IPS-11a (cell line): ENCODE results near the gene SDF2L1.
"Not testable (repeated sequence)": the region's sequence is repeated elsewhere in the genome, so short reads cannot be mapped to it uniquely, and the experiment has no call there.

ENCODE experiments used
- H3K4me3 ChIP-seq: one replicate; pipeline ENCODE4 v1.5.1; 2013; ENCODE audit warnings: low read depth, low read length, control low read depth

Gene SDF2L1

DNA sequence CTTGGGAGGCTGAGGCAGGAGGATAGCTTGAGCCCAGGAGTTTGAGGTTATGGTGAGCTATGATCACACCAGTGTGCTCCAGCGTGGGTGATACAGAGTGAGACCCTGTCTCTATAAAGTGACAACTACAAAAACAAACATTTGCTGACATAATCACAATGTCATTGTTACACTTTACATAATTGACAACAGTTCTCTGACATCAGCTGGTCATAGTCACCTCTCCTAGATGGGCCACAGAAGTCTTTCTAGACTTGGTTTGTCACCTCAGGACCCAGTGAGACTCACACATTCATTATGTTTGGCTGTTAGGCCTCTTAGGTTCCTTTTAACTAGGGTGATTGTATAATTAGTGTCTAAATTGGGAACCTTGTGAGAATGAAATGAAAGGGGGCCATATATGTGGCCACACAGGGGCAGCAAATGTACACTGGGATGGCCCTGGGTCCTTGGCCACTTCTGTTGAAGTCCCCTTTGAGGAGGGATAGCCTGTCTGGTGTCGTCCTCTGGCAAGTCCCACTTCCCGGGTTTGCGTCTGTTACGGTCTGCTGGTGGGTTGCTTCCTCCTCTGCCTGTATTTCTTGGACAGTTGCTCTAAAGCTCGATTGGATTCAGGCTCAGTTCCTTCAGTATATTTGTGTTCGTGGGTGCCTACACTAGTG, 17.9 kb downstream of the SDF2L1 start:
- H3K4me3 ChIP-seq: no peak overlapping the region

DNA sequence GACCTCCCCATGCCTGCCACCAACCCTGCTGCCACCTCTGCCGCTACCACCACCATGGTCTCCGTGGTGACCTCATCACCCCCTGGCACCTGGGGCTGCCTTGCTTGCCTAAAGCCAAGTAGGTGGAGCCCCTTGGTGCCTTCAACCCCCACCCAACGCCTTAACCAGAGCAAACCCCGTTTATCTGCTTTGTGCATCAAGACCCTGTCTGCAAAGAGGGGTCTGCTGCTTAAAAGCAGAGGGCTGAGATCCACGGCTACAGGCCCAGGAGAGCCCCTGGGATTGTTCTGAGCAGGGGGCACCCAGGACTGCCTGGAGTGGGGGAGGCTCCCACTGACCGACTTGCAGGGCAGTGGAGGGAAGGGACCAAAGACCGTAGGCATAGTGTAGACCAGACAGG, 18.8 kb downstream of the SDF2L1 start:
- H3K4me3 ChIP-seq: no peak overlapping the region

DNA sequence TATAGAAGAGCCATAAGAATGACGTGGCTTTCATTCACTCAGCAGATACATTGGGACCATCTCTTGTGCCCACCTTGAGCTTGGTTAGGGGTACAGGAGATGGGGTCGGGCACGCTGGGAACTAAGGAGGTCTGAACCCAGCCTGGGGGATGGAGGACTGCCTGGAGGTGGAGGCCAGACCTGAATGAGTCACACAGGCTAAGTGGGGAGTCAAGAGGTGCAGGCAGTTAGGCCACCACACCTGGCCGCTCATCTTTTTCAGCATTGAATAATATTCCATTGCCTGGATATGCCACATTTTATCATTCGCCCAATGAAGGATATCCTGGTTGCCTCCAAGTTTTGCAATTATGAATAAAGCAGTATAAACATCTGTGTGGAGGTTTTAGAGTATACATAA, 19.9 kb downstream of the SDF2L1 start:
- H3K4me3 ChIP-seq: no peak overlapping the region

DNA sequence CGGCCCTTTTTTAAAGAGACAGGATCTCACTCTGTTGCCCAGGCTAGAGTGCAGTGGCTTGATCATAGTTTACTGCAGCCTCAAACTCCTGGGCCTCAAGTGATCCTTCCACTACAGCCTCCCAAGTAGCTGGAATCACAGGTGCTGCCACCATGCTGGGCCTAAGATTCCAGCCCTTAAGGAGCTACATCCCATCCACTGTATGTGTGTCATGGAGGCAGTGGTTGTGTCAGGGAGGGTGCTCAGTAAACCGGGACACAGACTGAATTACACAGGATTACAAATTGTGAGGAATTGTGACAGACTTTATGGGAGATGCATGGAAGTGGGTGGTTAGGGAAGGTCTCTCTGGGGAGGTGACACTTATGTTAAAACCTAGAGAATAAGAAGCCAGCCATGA, 21.6 kb downstream of the SDF2L1 start:
- no peak overlapping the region for H3K4me3 ChIP-seq

DNA sequence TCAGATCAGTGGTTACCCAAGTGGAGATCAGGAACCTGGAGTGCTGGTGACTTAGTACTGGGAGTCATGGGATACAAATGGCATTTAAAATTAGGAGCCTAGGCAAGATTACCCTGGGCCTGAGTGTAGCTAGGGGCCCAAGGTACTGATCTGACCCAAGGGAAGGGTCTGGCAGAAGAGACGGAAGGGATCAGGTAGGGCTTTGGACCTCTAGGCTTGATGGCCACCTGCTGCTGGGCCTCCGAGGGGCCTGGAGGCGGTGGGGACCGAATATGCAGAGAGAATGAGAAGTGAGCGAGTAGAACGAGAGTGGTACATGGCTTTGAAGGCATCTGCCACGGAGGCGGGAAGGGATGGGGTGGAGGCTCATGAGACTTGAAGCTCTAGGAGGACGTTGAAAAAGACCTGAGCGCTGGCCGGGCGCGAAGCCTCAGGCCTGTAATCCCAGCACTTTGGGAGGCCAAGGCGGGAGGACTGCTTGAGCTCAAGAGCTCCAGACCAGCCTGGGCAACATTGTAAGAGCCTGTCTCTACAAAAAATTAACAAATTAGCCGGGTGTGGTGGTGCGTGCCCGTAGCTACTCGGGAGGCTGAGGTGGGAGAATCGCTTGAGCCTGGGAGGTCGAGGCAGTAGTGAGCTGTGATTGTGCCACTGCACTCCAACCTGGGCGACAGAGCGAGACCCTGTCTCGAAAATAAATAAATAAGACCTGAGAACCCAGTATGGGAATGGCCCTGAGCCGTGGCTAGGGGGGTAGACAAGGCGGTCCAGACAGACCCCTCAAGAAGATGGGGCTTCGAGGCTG, 23.1 kb downstream of the SDF2L1 start:
- peak overlapping the region; percentile 90 for H3K4me3 ChIP-seq

DNA sequence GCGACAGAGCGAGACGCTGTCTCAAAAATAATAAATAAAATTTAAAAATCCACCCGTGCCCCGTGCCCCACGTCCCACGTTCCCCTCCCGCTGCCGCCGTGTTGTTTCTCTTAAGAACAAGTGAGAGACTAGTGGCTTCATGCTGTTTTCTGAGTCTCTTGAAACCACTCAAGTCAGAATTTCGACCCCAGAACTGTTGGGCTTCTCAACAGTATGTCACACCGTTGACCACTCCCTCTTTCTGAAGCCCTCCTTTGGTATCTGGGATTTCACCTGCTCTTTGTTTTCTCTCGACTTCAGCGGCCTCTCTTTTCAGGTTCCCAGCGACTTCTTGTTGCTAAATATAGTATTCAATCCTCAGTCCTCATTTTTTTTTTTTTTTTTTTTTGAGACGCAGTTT, 24.7 kb downstream of the SDF2L1 start:
- peak overlapping the region; percentile 90 for H3K4me3 ChIP-seq

DNA sequence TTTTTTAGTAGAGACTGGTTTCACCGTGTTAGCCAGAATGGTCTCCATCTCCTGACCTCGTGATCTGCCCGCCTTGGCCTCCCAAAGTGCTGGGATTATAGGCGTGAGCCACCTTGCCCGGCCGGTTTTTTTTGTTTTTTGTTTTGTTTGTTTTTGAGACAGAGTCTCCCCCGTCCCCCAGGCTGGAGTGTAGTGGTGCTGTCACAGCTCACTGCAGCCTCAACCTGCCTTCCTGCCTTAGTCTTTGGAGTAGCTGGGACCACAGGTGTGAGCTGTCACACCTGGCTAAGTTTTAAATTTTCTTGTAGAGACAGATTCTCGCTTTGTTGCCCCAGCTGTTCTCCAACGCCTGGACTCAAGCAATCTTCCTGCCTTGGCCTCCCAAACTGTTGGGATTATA, 26.9 kb downstream of the SDF2L1 start:
- H3K4me3 ChIP-seq: no peak overlapping the region

DNA sequence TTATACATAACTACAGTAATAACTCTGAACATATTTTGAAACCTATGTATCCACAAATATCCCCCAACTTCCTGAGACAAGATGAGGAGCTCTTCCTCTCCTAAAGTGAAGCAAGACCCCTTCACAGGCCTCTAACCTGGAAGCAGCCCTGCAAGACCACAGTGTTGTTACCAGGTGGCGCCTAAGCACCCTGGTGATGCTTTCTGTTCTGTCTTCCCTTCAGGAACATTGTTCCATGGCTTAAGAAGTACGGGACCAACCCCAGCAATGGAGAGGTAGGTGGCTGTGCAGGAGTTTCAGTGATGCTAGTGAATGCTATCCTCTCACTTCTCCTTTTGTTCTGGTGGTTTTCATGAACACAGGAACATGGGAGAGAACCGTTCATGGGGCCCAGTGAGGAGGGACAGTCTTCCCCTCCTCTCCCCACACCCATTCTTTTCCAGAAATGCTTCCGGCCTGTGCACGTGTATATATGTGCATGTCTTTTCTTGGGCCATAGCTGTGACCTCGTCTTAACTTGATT, 30.1 kb downstream of the SDF2L1 start:
- no peak overlapping the region for H3K4me3 ChIP-seq

DNA sequence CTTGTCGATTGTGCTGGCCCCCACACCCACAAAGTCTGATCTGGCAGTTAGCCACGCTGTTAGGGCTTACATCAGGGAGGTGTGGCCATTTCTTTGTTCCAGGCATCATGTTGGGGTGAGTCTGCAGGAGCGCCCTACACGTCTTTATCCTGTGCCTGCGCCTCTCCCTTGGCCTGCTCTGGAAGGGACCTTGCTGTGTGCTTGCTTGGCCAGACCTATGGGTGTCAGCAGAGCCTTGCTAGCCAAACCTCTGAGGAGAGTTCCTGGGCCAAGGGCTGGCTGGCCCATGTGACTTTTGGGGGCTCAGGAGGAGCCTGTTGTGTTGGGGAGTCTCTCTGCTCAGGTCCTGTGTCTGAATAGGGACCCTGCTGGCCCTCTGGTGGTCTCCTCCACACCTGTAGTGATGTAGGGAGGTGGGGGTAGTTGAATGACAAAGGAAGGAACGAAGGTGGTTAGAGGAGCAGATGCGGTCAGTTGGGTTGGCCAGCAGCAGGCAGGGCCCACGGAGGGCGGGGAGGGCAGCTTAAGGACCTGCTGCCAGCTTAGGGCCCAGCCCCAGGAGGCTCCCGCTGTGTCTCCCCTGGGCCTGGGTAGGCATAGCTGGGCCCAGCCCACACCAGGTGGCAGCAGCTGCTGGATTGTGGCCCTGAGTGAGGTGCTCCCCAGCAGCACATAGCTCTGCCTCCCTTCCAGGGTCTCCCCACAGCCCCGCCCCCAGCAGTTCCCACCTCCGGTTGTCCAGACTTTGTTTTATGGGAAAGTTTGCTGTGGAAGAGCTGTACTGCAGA, 31.6 kb downstream of the SDF2L1 start:
- H3K4me3 ChIP-seq: no peak overlapping the region

DNA sequence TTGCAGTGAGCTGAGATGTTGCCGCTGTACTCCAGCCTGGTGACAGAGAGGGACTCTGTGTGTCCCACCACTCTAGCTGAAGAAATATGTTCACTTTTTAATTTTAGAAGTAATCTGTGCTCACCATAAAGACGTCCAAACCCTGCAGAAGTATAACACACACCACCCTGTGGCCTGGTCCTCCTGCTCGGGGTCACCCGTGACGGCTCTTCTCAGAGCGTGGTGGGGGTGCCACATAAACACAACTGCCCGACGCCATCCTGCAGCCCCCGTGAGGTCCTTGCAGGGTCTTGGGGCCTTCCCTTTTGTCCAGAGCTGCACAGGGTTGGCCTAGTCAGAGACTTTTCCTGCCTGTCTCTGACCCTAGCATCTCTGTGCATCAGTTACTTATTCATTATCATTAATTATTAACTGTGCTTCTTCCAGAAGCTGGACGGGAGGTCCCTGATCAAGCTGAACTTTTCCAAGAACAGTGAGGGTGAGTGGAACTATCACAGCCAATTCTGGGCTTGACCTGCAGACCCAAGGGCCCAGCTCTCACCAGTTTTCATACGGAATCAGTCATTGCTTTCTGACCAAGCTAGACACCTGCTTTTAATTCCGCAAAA, 32.6 kb downstream of the SDF2L1 start:
- no peak overlapping the region for H3K4me3 ChIP-seq

DNA sequence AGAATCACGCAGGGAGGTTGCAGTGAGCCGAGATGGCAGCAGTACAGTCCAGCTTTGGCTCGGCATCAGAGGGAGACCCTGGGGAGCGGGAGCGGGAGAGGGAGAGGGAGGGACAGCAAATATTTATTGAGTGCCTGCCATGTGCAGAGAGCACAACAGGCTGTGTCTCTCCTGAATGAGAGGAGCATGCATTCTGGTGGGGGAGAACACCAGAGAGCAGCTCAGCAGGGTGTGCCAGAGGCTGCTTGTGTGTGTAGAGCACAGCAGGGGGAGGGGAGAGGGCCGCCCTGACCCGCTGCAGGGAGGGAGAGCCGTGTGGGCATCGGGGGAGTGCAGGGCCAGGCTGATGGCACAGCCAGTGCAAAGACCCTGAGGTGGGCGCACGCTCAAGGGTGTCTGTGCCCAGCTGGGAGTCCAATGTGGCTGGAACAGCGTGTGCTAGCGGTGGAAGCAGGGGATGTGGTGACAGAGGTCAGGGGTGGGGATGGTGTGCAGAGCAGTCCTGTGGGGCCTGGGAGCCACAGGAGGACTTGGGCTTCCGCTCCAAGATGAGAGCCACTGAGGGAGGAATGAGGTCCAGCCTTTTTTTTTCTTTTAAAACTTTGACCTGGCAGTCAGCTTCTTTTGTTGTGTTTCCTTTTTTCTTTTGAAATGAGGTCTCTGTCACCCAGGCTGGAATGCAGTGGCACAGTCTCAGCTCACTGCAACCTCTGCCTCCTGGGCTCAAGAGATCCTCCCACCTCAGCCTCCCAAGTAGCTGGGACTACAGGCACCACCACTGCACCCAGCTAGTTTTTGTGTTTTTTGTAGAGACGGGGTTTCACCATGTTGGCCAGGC, 35.7 kb downstream of the SDF2L1 start:
- no peak overlapping the region for H3K4me3 ChIP-seq

DNA sequence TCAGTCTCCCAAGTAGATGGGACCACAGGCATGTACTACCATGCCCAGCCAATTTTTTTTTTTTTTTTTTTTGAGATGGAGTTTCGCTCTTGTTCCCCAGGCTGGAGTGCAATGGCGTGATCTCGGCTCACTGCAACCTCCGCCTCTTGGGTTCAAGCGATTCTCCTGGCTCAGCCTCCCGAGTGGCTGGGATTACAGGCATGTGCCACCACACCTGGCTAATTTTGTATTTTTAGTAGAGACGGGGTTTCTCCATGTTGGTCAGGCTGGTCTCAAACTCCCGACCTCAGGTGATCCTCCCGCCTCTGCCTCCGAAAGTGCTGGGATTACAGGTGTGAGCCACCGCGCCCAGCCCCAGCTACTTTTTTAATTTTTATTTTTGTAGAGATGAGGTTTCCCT, 36.7 kb downstream of the SDF2L1 start:
- H3K4me3 ChIP-seq: not testable (repeated sequence)

DNA sequence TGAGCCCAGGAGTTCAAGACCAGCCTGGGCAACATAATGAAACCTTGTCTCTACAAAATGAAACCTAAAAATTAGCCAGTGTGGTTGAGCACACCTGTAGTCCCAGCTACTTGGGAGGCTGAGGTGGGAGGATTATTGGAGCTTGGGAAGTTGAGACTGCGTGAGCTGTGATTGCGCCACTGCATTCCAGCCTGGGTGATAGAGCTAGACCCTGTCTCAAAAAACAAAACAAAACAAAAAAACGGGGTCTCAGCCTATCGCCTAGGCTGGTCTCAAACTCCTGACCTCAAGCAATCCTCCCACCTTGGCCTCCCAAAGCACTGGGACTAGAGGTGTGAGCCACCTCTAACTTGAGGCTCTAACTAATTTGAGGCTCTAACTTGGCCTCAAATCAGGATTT, 37.3 kb downstream of the SDF2L1 start:
- H3K4me3 ChIP-seq: no peak overlapping the region

DNA sequence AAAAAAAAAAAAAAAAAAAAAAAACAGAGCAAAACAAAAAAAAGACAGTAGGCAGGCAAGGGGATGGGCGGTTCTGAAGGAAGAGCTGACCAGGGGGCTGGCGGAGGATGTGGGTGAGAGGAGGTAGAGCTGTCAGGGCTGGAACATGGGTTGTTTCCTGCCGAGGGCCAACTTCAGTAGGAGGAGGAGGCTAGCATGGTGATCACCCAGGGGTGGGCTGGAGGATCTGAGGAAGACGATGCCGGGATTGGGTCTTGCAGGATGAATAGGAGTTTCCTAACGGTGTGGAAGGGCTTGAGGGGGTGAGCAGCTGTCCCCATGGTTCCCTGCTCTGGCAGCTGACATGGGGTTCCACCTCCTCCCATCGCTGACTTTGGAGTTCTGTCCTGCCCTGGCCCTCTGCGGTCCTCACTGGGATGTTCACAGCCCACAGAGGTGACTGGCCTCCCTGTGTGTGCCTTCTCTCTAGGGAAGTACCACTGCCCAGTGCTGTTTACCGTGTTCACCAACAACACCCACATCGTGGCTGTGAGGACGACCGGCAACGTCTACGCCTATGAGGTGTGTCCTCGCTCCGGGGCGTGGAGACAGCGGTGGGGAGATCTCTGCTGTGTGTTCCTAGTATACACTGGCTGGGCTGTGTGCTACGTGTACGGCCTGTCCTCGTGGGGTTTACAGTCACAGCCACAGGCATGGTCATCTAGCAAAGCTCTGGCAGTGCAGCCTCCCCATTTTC, 38.9 kb downstream of the SDF2L1 start:
- H3K4me3 ChIP-seq: no peak overlapping the region

DNA sequence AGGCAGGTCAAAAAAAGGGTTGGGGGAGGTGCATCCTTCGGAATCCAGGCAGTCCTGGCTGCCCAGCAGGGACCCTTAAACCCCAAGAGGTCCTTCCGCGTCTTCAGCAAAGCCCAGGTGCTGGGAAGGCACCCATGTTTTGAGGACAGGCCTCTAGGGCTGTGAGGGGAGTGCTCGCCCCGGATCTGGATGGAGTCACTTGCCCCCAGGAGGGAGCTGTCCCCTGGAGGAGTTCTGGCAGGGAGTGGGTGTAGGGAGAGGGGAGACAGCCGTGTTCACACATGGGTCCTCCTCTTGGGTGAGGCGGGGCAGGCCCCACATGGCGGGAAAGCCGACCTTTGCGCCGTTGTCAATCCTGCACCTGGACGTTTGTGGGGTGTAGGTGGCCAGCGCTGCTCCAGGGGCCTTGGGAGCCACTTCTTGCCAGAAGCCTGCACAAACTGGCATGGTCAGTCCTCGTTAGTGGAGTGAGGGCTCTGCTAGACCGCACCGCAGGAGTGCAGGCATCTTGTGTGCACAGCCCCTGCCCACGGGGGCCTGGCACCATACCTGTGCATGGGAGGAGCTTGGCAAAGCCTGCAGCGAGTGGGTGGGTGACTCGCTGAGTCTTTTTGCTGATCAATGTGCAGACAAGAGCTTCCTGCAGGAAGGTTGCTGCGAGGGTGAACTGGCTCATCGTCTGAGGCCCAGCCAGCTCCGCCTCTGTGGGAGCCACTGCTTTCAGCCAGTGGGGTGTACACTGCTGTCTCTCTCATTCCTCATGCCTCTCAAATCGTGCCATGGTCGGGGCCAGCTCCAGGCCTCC, 39.7 kb downstream of the SDF2L1 start:
- H3K4me3 ChIP-seq: no peak overlapping the region

DNA sequence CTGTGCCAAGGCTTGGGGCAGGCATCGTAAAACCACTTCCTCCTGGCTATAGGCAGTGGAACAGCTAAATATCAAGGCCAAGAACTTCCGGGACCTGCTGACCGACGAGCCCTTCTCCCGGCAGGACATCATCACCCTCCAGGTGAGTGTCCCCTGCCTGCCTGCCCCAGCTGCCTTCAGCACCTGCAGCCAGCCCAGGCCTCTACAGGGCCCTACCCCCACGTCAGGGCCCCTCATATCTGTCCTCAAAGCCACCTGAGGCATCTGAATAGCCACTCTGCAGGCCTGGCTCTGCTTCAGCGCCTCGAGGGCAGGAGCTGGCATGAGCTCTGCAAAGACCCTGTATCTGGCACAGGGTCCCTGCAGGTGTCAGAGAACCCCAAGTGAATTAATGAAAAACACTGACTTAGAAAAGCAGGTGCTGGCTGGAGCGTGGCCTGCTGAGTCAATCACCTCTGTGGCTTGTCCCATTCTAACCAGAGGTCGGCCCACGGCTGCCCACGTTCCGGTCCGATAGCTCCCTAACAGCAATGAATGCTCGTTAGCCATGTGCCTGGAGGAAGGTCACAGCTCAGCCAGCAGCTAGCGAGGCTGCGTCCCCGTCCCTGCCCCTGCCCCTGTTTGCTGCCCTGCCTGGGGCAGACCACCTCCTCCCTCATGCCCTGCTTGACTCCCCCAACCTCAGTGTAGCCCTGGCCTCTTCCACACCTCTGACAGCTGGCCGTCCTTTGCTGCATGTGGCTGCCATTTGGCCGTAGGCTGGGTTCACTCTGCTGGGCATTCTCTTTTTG, 40.5 kb downstream of the SDF2L1 start:
- H3K4me3 ChIP-seq: no peak overlapping the region

DNA sequence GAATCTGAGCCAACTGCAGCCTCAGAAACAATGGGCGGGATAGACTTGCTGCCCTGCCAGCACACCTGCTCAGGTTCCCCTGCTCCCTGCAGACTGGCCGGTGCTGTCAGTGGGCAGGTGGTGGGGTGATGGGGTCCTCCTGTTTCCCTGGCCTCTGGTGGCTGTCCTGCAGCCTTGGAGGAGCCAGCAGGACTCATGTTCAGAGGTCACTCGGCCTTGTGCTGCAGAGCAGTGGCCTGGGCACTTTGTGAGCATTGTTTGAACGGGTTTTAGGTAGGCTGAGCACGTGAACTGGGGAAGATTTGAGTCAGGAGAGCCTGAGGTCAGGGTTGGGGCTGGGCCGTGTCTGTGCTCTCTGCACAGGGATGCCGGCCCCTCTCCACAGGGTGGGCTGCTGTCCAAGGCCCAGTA, 41.3 kb downstream of the SDF2L1 start:
- no peak overlapping the region for H3K4me3 ChIP-seq
